ENCODE data around the gene HSD11B1.

Gene HSD11B1

DNA sequence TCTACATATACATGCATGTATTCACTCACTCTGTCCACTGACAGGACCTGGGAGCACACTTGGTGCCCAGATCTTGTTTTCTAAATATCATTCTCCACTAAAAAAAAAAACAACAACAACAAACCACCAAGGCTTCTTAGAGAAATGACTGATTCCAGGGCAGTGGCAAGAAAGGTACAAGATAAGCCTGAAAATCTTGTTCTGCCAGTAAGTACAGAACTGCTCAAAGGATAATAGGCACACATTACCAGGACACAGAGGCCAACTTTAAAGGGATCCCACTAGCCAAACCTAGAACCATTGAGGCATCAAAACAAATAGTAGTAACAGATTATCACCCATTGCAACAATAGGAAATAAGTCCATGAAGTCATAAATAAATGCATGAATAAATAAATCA lies 10.7 kb downstream of the HSD11B1 start:
- H2BK15ac ChIP-seq (ENCODE audit: low read length), result no peak overlapping the region
- no peaks in the 10 kb centered on the region for H3K27me3 ChIP-seq (ENCODE audit: control insufficient read depth in 3 of 3, insufficient read depth in 3 of 3, low read depth in 1 of 3, low read length in 3 of 3)
- no peak overlapping the region for H4K91ac ChIP-seq (ENCODE audit: low read depth, low read length, poor library complexity)
- H2BK120ac ChIP-seq (ENCODE audit: low read depth, low read length), result no peak overlapping the region
- no peak overlapping the region for H2BK5ac ChIP-seq (ENCODE audit: low read length)
- no peaks in the 10 kb centered on the region for H3K79me1 ChIP-seq (ENCODE audit: low read depth, low read length)
- H2AFZ ChIP-seq (ENCODE audit: low read length), result no peak overlapping the region
- H3K27ac ChIP-seq (replicated peaks; ENCODE audit: low read length), result no peak overlapping the region
- no peaks in the 10 kb centered on the region for H3K4me1 ChIP-seq (ENCODE audit: control insufficient read depth in 2 of 2, insufficient read depth in 1 of 2, low read depth in 1 of 2, low read length in 2 of 2)
- H3K4ac ChIP-seq (ENCODE audit: low read length), result no peak overlapping the region
- H3K36me3 ChIP-seq (replicated peaks in 1 of 2; ENCODE audit: control insufficient read depth in 2 of 2, insufficient read depth in 2 of 2, low read length in 2 of 2), result no peaks in the 10 kb centered on the region
- H3K23ac ChIP-seq (ENCODE audit: low read depth, low read length, poor library complexity), result no peak overlapping the region
- H3K9ac ChIP-seq (ENCODE audit: low read depth, low read length, poor library complexity), result no peak overlapping the region
- no peak overlapping the region for H3K14ac ChIP-seq (ENCODE audit: low read length)
- H3K9me3 ChIP-seq (replicated peaks in 1 of 2; ENCODE audit: control insufficient read depth in 2 of 2, insufficient read depth in 1 of 2, low read depth in 1 of 2, low read length in 2 of 2), result no peaks in the 10 kb centered on the region
- H4K8ac ChIP-seq (ENCODE audit: low read depth, low read length), result no peak overlapping the region
- no peak overlapping the region for H3K4me3 ChIP-seq (ENCODE audit: low read length in 2 of 2)
- H2AK5ac ChIP-seq (ENCODE audit: low read depth, low read length), result no peak overlapping the region
- H2BK12ac ChIP-seq (ENCODE audit: low read length), result no peak overlapping the region
- DNase-seq (ENCODE audit: low spot score), result no peak
- H3K4me2 ChIP-seq (ENCODE audit: insufficient read depth, low read length, poor library complexity, severe bottlenecking), result no peak overlapping the region
- H3K18ac ChIP-seq (ENCODE audit: low read length), result no peak overlapping the region

DNA sequence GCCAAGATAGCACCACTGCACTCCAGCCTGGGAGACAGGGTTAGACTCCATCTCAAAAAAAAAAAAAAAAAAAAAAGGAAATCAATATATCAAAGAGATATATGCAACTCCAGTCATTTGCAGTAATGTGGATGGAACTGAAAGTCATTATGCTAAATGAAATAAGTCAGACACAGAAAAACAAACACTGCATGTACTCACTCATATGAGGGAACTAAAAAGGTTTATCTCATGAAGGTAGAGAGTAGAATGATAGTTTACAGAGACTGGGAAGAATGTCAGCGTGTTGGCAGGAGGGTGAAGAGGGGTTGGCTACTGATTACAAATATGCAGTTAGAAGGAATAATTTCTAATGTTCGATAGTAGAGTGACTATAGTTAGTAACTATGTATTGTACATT lies 13.2 kb downstream of the HSD11B1 start:
- no peak overlapping the region for H3K4me2 ChIP-seq (ENCODE audit: insufficient read depth, low read length, poor library complexity, severe bottlenecking)
- H3K79me1 ChIP-seq (ENCODE audit: low read depth, low read length), result no peaks in the 10 kb centered on the region
- H4K8ac ChIP-seq (ENCODE audit: low read depth, low read length), result no peak overlapping the region
- H3K18ac ChIP-seq (ENCODE audit: low read length), result no peak overlapping the region
- no peak overlapping the region for H4K91ac ChIP-seq (ENCODE audit: low read depth, low read length, poor library complexity)
- H3K4me1 ChIP-seq (ENCODE audit: control insufficient read depth in 2 of 2, insufficient read depth in 1 of 2, low read depth in 1 of 2, low read length in 2 of 2), result no peaks in the 10 kb centered on the region
- no peak overlapping the region for H3K4ac ChIP-seq (ENCODE audit: low read length)
- H3K14ac ChIP-seq (ENCODE audit: low read length), result no peak overlapping the region
- no peaks in the 10 kb centered on the region for H3K9me3 ChIP-seq (replicated peaks in 1 of 2; ENCODE audit: control insufficient read depth in 2 of 2, insufficient read depth in 1 of 2, low read depth in 1 of 2, low read length in 2 of 2)
- no peak overlapping the region for H3K27ac ChIP-seq (replicated peaks; ENCODE audit: low read length)
- no peak overlapping the region for H2AFZ ChIP-seq (ENCODE audit: low read length)
- no peak overlapping the region for H2AK5ac ChIP-seq (ENCODE audit: low read depth, low read length)
- H3K9ac ChIP-seq (ENCODE audit: low read depth, low read length, poor library complexity), result no peak overlapping the region
- WGBS, 2 donors (ENCODE audit: extremely low coverage in 2 of 2, insufficient read length in 2 of 2, insufficient replicate concordance in 1 of 2), result no CpG with 5 or more reads among the region's 2 CpGs
- H2BK12ac ChIP-seq (ENCODE audit: low read length), result no peak overlapping the region
- H3K36me3 ChIP-seq (replicated peaks in 1 of 2; ENCODE audit: control insufficient read depth in 2 of 2, insufficient read depth in 2 of 2, low read length in 2 of 2), result no peaks in the 10 kb centered on the region
- H3K27me3 ChIP-seq (ENCODE audit: control insufficient read depth in 3 of 3, insufficient read depth in 3 of 3, low read depth in 1 of 3, low read length in 3 of 3), result no peaks in the 10 kb centered on the region
- no peak overlapping the region for H3K4me3 ChIP-seq (ENCODE audit: low read length in 2 of 2)
- DNase-seq (ENCODE audit: low spot score), result no peak
- no peak overlapping the region for H2BK5ac ChIP-seq (ENCODE audit: low read length)
- no peak overlapping the region for H2BK15ac ChIP-seq (ENCODE audit: low read length)
- no peak overlapping the region for H3K23ac ChIP-seq (ENCODE audit: low read depth, low read length, poor library complexity)
- H2BK120ac ChIP-seq (ENCODE audit: low read depth, low read length), result no peak overlapping the region

DNA sequence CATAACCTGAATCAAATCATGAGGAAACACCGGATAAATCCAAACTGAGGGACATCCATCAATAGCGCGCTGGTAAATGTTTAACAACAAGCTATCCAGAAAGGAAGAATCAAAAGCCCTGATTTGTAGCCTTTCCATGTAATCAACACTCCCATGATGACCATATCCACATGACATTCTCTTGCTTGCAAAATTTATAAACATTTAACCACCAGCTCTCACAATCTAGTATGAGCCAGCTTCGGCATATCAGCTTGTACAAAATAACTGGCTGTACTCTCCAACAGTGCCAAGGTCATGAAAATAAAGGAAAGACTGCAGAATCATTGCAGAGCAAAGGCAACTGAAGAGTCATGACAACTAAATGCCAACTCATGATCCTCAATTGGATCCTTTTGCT lies 15.7 kb downstream of the HSD11B1 start:
- H2BK5ac ChIP-seq (ENCODE audit: low read length), result no peak overlapping the region
- H3K4me3 ChIP-seq (ENCODE audit: low read length in 2 of 2), result no peak overlapping the region
- H3K18ac ChIP-seq (ENCODE audit: low read length), result no peak overlapping the region
- no peak overlapping the region for H3K23ac ChIP-seq (ENCODE audit: low read depth, low read length, poor library complexity)
- WGBS, 2 donors (ENCODE audit: extremely low coverage in 2 of 2, insufficient read length in 2 of 2, insufficient replicate concordance in 1 of 2), result no CpG with 5 or more reads among the region's 4 CpGs
- no peaks in the 10 kb centered on the region for H3K4me1 ChIP-seq (ENCODE audit: control insufficient read depth in 2 of 2, insufficient read depth in 1 of 2, low read depth in 1 of 2, low read length in 2 of 2)
- no peaks in the 10 kb centered on the region for H3K79me1 ChIP-seq (ENCODE audit: low read depth, low read length)
- H3K9me3 ChIP-seq (replicated peaks in 1 of 2; ENCODE audit: control insufficient read depth in 2 of 2, insufficient read depth in 1 of 2, low read depth in 1 of 2, low read length in 2 of 2), result no peaks in the 10 kb centered on the region
- no peaks in the 10 kb centered on the region for H3K27me3 ChIP-seq (ENCODE audit: control insufficient read depth in 3 of 3, insufficient read depth in 3 of 3, low read depth in 1 of 3, low read length in 3 of 3)
- no peak overlapping the region for H3K4me2 ChIP-seq (ENCODE audit: insufficient read depth, low read length, poor library complexity, severe bottlenecking)
- H2BK15ac ChIP-seq (ENCODE audit: low read length), result no peak overlapping the region
- H3K36me3 ChIP-seq (replicated peaks in 1 of 2; ENCODE audit: control insufficient read depth in 2 of 2, insufficient read depth in 2 of 2, low read length in 2 of 2), result no peaks in the 10 kb centered on the region
- H2AK5ac ChIP-seq (ENCODE audit: low read depth, low read length), result no peak overlapping the region
- no peak overlapping the region for H4K91ac ChIP-seq (ENCODE audit: low read depth, low read length, poor library complexity)
- no peak overlapping the region for H2AFZ ChIP-seq (ENCODE audit: low read length)
- H2BK120ac ChIP-seq (ENCODE audit: low read depth, low read length), result no peak overlapping the region
- H3K27ac ChIP-seq (replicated peaks; ENCODE audit: low read length), result no peak overlapping the region
- H4K8ac ChIP-seq (ENCODE audit: low read depth, low read length), result no peak overlapping the region
- no peak overlapping the region for H2BK12ac ChIP-seq (ENCODE audit: low read length)
- DNase-seq (ENCODE audit: low spot score), result no peak
- no peak overlapping the region for H3K14ac ChIP-seq (ENCODE audit: low read length)
- no peak overlapping the region for H3K9ac ChIP-seq (ENCODE audit: low read depth, low read length, poor library complexity)
- H3K4ac ChIP-seq (ENCODE audit: low read length), result no peak overlapping the region

DNA sequence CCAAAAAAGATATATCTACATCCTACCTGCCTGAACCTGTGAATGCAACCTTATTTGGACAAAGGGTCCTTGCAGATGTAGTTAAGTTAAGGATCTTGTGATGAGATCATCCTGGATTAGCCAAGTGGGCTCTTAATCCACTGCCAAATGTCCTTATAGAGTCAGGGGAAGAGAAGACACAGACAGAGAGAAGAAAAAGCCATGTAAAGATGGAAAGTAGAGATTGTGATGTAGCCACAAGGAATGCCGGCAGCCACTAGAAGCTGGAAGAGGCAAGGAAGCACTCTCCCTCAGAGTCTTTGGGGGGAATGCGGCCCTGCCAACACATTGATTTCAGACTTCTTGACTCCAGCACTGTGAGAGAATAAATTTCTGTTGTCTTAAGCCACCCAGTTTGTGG lies 16.2 kb downstream of the HSD11B1 start:
- no peak overlapping the region for H3K4me3 ChIP-seq (ENCODE audit: low read length in 2 of 2)
- no peak overlapping the region for H2BK12ac ChIP-seq (ENCODE audit: low read length)
- H2BK5ac ChIP-seq (ENCODE audit: low read length), result no peak overlapping the region
- no peak overlapping the region for H2AK5ac ChIP-seq (ENCODE audit: low read depth, low read length)
- no peak overlapping the region for H4K91ac ChIP-seq (ENCODE audit: low read depth, low read length, poor library complexity)
- no peak overlapping the region for H3K27ac ChIP-seq (replicated peaks; ENCODE audit: low read length)
- H3K36me3 ChIP-seq (replicated peaks in 1 of 2; ENCODE audit: control insufficient read depth in 2 of 2, insufficient read depth in 2 of 2, low read length in 2 of 2), result no peaks in the 10 kb centered on the region
- H3K27me3 ChIP-seq (ENCODE audit: control insufficient read depth in 3 of 3, insufficient read depth in 3 of 3, low read depth in 1 of 3, low read length in 3 of 3), result no peaks in the 10 kb centered on the region
- no peak overlapping the region for H3K4ac ChIP-seq (ENCODE audit: low read length)
- no peak overlapping the region for H2AFZ ChIP-seq (ENCODE audit: low read length)
- DNase-seq (ENCODE audit: low spot score), result no peak
- H4K8ac ChIP-seq (ENCODE audit: low read depth, low read length), result no peak overlapping the region
- H3K79me1 ChIP-seq (ENCODE audit: low read depth, low read length), result no peaks in the 10 kb centered on the region
- H2BK15ac ChIP-seq (ENCODE audit: low read length), result no peak overlapping the region
- H3K9ac ChIP-seq (ENCODE audit: low read depth, low read length, poor library complexity), result no peak overlapping the region
- no peak overlapping the region for H3K14ac ChIP-seq (ENCODE audit: low read length)
- WGBS, 2 donors (ENCODE audit: extremely low coverage in 2 of 2, insufficient read length in 2 of 2, insufficient replicate concordance in 1 of 2), result no CpG with 5 or more reads among the region's 2 CpGs
- H3K18ac ChIP-seq (ENCODE audit: low read length), result no peak overlapping the region
- no peaks in the 10 kb centered on the region for H3K9me3 ChIP-seq (replicated peaks in 1 of 2; ENCODE audit: control insufficient read depth in 2 of 2, insufficient read depth in 1 of 2, low read depth in 1 of 2, low read length in 2 of 2)
- no peak overlapping the region for H2BK120ac ChIP-seq (ENCODE audit: low read depth, low read length)
- H3K4me2 ChIP-seq (ENCODE audit: insufficient read depth, low read length, poor library complexity, severe bottlenecking), result no peak overlapping the region
- no peaks in the 10 kb centered on the region for H3K4me1 ChIP-seq (ENCODE audit: control insufficient read depth in 2 of 2, insufficient read depth in 1 of 2, low read depth in 1 of 2, low read length in 2 of 2)
- H3K23ac ChIP-seq (ENCODE audit: low read depth, low read length, poor library complexity), result no peak overlapping the region

Measured in neuronal stem cell (in vitro differentiated cells).